ENCODE data around the gene MATK.

MATK gene

DNA sequence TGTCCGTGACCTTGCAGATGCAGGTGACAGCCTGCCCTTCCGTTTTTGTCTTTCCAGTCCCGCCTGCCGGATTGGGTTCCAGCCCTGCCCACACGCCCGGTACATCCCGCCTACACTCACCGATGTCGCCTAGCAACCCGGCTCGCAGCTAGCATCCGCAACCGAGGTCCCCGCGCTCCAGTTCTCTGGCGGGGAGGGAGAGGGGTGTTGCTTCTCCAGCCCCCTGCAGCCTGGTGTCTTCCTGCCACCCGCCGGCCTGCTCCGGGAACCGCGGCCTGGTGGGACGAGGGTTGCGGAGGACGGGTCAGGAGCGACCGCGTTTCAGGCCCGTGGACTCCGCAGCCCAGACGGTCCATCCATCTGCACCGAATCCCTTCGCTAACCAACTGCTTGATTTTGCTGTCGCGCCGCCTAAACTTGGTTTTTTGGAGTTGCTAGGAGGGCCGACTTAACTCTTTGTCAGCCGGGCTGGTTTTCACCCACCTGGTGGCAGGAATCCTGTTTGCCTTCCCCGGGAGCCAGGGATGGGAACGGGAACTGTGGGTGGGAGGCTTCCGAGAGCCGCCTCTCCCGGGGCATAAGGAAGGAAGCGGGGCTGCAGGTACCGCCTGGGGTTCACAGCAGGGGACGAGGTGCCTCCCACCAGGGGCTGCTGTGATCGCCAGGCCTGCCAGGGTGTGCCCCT, 15.4 kb upstream of the MATK start:
- peak overlapping the region in 1 of 2 donors; percentile 8 for H3K4me3 ChIP-seq (replicated peaks in 1 of 2; ENCODE audit: low read depth in 2 of 2, low read length in 2 of 2)

DNA sequence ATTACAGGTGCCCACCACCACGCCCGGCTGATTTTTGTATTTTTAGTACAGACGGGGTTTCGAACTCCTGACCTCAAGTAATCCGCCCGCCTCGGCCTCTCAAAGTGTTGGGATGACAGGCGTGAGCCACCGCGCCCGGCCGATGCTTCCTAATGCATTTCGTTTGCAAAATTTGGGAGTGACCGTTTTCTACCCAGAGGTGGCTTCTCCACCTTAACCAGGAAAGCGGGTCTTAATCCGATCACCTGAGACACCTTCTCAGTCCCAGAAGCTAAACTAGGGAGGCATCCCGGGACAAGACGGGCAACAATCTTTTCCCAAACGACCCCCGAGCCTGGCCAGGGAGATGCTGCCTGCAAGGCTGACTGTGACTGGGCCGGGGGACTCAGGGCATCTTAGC, 14.8 kb upstream of the MATK start:
- TF ChIP-seq, protein P1, sequence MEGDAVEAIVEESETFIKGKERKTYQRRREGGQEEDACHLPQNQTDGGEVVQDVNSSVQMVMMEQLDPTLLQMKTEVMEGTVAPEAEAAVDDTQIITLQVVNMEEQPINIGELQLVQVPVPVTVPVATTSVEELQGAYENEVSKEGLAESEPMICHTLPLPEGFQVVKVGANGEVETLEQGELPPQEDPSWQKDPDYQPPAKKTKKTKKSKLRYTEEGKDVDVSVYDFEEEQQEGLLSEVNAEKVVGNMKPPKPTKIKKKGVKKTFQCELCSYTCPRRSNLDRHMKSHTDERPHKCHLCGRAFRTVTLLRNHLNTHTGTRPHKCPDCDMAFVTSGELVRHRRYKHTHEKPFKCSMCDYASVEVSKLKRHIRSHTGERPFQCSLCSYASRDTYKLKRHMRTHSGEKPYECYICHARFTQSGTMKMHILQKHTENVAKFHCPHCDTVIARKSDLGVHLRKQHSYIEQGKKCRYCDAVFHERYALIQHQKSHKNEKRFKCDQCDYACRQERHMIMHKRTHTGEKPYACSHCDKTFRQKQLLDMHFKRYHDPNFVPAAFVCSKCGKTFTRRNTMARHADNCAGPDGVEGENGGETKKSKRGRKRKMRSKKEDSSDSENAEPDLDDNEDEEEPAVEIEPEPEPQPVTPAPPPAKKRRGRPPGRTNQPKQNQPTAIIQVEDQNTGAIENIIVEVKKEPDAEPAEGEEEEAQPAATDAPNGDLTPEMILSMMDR (IDR thresholded peaks at IDR 0.05; ENCODE audit: low read depth, low read length), result no peak
- DNase-seq (ENCODE audit: low read depth in 2 of 2), result no peak
- no peak overlapping the region for H3K4me3 ChIP-seq (replicated peaks in 1 of 2; ENCODE audit: low read depth in 2 of 2, low read length in 2 of 2)

More for the DNA sequence above, 15.4 kb upstream of the MATK start:
- TF ChIP-seq, protein P1 (IDR thresholded peaks at IDR 0.05; ENCODE audit: low read depth, low read length), result peak; percentile 11
- DNase-seq (ENCODE audit: low read depth in 2 of 2), result peak in 1 of 2 donors; percentile 13

DNA sequence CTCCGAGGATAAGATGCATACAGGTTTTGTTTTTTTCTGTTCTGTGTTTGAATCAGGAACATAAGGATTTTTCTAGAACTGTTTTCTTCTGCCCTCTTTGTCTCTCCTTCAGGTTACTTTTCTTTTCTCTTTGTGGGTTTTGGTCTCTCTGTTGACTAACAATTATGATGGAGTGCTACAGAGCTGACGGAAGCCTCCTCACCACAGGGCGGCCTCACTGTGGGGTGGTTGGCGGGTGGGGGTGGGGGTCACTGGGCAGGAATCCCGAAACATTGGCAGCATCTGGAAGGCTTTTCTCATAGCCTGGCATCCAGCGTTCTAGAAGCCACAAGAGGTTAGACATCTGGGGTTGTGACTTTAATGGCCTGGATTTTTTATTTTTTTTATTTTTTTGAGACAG, 12.0 kb upstream of the MATK start:
- H3K4me3 ChIP-seq (replicated peaks in 1 of 2; ENCODE audit: low read depth in 2 of 2, low read length in 2 of 2), result no peak overlapping the region
- no peak for DNase-seq (ENCODE audit: low read depth in 2 of 2)
- TF ChIP-seq, protein P1 (IDR thresholded peaks at IDR 0.05; ENCODE audit: low read depth, low read length), result no peak

DNA sequence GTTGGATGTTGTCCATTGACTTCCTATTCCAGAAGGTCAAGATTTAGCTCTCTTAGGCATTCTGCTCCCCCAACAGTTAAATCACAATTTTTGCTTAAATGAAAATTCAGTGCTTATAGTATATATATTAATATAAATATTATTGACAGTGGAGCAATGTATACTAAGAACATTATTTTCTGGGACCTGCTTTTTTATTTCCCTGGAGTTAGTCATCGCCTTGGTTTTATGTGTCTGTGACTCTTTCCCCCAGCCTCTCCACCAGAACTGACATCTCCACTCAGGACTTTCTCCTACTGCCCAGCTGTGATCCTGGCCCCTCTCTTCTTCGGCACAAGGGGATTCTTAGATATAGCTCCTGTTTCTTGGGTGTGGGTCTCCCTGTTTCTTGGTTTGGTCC, 10.2 kb upstream of the MATK start:
- DNase-seq (ENCODE audit: low read depth in 2 of 2), result no peak
- TF ChIP-seq, protein P1 (IDR thresholded peaks at IDR 0.05; ENCODE audit: low read depth, low read length), result no peak
- H3K4me3 ChIP-seq (replicated peaks in 1 of 2; ENCODE audit: low read depth in 2 of 2, low read length in 2 of 2), result no peak overlapping the region

DNA sequence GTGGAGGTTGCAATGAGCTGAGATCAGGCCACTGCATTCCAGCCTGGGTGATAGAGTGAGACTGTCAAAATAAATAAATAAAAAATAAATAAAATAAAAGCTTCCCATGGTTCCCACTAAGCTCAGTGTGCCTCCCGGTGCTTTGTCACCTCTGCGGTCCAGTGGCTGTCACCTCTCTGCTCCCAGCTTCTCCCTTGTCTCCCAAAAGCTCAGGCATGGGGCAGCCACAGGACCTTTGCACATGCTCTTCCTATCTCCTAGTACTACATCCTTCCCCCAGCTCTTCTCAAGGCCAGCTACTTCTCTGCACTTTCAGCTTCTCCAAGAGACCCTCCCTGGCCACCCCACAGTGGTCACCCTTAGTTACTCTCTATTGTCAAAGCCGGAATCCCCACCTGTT, 7.6 kb upstream of the MATK start:
- TF ChIP-seq, protein P1 (IDR thresholded peaks at IDR 0.05; ENCODE audit: low read depth, low read length), result no peak
- DNase-seq (ENCODE audit: low read depth in 2 of 2), result no peak
- H3K4me3 ChIP-seq (replicated peaks in 1 of 2; ENCODE audit: low read depth in 2 of 2, low read length in 2 of 2), result no peak overlapping the region

DNA sequence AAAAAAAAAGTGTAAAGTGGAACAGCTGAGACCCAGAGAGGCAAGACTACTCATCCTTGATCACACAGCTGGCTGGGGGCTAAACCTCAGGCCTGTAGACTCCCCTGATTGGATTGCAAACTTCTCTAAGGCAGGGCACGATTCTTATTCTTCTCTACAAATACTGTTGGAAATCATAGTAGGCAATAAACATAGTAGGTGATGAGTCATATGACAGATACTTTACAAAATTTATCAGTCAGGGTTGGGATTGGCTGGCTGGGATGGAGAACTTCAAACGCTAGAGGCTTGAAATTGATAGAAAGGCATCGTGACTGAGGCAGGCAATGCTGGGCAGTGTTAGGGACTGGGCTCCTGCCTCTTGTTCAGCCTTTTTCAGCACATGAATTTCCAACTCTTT, 5.9 kb upstream of the MATK start:
- H3K4me3 ChIP-seq (replicated peaks in 1 of 2; ENCODE audit: low read depth in 2 of 2, low read length in 2 of 2), result no peak overlapping the region
- no peak for DNase-seq (ENCODE audit: low read depth in 2 of 2)
- TF ChIP-seq, protein P1 (IDR thresholded peaks at IDR 0.05; ENCODE audit: low read depth, low read length), result no peak

DNA sequence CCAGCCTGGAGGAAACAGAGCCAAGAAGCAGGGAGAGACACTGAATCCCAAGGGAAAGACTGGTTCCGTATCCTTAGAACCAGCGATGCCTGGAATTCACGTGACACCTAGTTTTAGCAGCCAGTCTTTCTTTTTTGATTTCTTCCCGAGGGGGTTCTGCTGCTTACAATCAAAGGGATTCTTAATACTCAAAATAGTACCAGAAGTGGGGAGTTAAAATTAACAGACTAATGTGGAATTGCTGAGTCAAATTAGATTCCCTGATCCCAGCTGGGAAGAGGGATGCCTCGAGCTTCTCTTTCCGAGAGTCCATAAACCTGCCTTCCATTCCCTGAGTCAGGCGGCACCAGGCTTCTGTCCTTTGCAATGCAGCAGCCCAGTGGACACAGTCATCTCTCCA, 4.8 kb upstream of the MATK start:
- H3K4me3 ChIP-seq (replicated peaks in 1 of 2; ENCODE audit: low read depth in 2 of 2, low read length in 2 of 2), result no peak overlapping the region
- no peak for DNase-seq (ENCODE audit: low read depth in 2 of 2)
- TF ChIP-seq, protein P1 (IDR thresholded peaks at IDR 0.05; ENCODE audit: low read depth, low read length), result no peak

All from cardiac fibroblast (primary cell).